Stimulated activated CD8-positive, alpha-beta memory T cell treated with anti-CD3 and anti-CD28 coated beads, Interleukin-7, amount 100 ng/mL, for 4 hours (primary cell): ENCODE data around the gene LPP.

Experiments used
- DNase-seq, 2 donors: peaks; one replicate each; pipeline ENCODE4 v3.0.0-alpha.2; 2020; ENCODE audit warnings: low read depth in 2 of 2

The LPP gene

DNA sequence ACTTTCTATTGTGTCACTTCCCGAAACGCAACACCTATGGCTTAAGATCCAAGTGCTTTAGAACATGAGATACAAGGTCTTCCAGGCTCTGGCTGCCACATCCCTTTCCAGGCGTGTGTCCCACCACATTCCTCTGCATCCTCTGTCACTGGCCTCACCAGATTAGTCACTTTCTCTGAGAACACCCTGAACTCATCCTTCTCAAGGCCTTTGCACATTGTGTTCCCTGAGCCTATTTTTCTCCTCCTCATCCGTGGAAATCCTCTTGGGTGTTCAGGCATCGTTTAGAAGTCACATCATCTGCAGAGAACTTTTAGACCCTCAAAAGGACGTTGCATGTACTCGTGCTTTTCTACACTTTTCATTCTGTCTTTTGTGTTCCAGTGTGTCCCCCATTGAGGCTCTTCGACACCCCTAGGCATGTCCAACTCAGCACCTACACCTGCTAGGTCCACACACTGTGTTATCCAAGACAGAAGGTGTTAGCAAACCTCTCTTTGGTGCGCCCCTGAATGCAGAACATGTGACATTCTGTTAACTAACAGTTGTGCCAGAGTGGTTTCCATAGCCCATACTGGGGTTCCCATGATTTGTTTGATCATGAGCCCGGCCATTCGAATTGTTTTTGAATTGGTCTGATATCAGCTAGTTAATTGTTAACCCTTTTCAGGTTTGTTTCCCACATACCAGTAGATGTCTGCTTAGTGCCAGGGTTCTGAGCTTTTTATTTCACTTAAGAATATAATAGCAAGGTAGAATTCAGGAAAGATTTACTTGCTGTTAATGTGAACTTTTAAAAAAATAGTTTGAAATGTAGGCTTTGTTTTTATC is 67.2 kb downstream of the LPP start:
- DNase-seq: no peak

DNA sequence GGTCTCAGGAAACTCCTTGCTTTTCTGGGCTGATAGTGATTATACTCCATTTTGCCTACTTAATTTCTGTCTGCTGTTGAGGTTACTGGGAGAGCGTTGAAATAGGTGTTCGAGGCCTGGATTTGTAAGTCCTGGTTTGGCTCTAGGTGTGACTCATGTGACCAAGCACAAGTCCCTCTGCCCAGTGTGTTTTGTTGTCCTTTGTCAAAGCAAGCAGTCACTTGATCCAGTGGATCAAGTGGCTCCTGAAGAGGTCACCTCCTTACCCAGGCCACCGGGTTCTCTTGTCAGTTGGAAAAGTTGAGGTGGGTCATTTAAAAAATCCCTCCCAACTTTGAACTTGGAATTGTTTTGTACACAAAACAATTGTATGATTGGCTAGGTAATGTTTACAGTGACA is 70.0 kb downstream of the LPP start:
- no peak for DNase-seq

DNA sequence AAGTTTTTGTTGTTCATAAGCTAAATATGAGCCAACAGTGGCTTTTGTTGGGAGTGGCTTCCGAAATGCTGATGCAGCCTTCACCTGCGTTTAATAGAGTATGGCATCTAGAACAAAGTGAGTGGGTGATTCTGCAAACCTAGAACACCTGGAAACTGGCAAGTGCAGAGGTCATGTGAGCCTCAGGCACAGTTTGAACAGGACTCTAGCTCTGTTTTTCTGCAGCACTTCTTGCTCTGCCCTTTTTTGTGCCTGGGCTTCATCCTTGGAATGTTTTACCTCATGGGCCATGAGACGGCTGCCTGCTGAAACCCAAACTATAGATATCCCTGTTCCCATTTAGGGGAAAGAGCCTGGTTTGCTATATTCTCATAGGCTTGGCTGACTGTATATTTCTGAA is 73.5 kb downstream of the LPP start:
- no peak for DNase-seq

- DNase-seq: no peak
Measured at GRCh38 chr3:188229177-188229576, 75.2 kb downstream of the LPP start.

GRCh38 chr3:188229726-188230125 is 75.8 kb downstream of the LPP start:
- DNase-seq: no peak

- DNase-seq: no peak
Measured at GRCh38 chr3:188230962-188231361, 77.0 kb downstream of the LPP start.

GRCh38 chr3:188231456-188231855 is 77.5 kb downstream of the LPP start:
- DNase-seq: no peak

DNA sequence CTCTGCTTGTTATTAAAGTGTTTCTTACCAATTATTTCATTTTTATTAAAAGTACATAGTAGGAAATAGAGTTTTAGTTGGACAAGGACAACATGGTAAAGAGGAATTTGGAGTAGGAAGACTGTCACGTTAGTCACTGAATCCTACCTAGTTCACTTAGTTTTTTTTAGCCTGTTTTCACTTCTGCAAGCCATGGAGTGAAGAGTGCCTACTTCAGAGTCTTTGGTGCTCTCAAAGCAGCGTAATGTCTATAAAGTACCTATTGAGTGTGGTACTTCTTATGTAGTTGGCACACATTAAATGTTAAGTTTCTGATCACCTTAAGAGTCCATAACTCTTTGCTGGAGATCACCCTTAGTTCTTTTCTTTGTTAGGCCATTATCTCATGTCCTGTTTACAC is 78.7 kb downstream of the LPP start:
- no peak for DNase-seq

DNA sequence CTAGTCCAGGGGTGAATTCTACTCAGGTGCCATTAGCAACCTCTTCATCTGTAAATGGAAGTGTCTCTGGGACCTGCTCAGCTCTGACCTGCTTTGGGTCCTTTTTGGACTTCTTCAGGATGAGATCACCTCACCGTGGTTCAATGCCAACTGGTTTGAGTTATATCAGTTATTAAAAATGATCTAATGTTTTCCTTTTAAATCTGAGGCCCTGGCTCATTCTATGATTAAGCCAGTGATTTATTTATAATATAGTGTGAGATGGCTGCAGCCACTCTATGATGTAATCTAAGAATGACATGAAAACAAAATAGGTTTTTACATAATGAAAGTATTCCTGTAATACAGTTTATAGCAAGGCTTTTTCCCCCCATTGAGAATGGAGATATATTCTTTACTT is 79.4 kb downstream of the LPP start:
- no peak for DNase-seq

DNA sequence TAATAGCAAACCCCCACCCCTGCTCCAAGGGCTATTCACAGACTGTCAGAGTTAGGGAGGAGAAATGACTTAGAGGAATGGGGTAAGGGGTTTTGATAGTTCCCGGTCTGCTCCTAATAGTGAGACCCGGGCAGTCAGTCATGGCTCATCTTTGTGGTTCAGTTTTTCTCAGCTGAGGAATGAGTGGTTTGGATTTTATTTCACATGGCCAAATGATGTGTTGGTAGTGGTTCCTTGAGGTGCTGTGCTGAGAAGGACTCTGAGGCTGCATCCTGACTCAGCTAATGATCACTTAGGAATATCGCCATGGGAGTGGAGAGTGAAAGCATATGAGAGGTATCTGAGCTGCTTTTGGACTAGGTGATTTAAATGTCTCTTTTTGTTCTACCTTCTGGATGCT is 80.2 kb downstream of the LPP start:
- DNase-seq: no peak

DNA sequence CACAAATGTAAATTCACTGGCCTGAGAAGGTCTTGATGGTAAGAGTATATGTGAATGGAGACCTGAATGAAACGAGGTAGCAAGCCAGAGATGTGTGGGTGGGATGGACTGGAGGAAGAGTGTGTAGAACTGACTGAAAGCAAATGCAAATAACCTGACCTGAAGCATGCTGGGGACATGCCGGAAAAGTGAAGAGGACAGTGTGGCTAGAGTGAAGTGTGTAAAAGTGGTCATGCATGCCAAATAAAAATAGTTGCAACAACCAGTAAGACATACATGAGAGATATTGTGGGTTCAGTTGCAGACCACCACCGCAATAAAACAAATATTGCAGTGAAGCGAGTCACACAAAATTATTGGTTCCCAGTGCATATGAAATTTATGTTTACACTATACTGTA is 82.3 kb downstream of the LPP start:
- DNase-seq: no peak

DNA sequence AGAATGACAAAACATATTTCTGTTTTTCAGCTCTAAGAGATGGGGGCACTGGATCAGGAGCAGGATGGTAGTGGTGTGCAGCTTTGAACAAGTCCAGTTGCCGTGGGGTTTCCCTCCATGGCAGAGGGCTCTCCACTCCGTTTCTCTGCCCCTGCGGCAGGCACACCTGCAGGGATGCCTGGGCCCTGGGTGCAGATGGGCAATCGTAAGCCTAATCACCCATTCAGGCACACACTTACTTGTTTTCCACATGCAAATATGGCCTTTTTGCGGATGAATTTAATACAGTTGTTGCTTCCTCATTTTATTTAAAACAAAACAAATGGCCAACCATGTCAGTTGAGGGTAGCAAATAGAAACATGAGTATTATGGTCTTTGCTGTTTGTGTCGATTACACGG is 85.1 kb downstream of the LPP start:
- DNase-seq: no peak

DNA sequence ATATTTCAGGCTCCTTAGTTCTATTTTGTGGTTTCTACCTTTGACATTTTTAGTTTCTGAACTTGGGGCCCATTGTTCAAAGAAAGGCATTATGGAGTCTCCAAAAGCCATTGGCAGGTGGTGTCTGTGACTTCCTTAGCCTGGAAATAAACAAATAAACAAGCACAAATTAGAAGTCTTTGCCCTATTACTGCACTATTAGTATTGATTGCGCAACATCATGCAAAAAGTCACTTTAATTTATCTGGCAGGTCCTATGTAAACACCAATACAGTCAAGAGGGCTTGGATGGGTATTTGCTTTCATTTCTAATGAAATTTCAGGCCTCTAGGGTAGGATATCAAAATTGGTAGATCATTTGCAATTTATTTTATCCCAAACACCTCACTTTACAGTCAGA is 85.6 kb downstream of the LPP start:
- no peak for DNase-seq

GRCh38 chr3:188240189-188240981 is 86.4 kb downstream of the LPP start:
- no peak for DNase-seq

DNA sequence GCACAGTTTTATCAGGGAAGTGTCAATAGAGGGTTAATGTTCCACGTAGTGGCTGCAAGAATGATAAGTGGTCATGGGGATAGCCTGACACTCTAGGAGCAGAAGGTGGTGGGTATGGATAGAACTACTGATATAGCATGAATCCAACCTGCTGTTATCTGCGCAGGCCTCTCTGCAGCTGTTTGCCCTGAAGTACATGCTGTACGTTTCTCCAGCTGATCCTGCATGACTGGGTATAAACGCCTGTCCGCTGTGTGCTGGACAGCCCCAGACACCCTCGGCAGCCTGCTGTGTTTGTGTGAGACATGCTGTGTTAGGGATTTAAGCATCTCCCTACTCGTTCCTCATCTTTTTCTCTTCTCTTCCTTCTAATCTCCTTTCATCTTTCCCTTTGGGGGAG is 87.1 kb downstream of the LPP start:
- no peak for DNase-seq

DNA sequence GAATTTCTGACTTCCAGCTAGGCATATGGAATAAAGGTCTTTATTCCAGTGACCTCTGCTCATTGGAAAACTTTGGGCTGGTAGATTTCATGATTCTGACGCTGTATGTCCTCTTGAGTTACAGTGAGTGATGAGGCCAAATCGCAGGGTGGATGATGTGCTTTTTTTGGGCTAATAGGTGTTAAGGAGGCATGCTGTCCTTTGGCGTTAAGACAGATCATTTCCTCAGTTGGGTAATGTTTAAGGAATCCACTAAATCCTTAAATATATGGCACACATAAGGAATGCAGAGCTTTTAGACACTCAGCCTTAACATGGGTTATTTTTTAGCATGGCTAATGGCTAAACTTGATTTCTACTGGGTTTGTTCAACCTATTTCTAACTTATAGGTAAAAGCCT is 87.9 kb downstream of the LPP start:
- no peak for DNase-seq

DNA sequence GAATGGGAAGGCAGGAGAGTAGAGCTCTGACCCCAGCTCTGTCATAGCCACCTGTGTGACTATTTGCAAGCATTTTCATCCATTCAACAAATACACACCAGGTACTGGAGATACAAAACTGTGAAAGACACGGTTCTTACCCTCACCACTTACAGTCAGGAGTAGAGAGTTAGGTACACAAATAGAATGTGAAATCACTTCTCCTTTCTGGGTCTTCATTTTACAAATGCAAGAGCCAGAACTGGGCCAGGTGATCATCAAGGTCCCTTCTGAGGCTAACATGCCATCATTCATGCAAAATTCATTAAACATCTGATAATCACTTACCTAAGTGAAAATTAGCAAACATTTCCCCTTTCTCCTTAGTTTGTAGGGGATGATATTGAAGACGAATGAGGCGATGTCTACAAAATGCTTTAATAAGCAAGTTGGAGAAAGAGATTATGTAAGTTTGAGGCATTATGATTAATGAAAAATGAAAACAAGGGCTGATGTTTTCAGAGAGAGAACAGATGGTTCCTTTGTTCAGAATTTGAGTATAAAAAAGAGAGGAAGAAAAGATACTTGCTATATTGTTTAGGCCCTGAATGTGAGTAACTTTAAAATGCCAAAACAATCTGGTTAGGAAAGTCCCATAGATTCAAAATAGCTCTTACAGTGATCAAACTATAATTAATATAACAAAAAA is 88.6 kb downstream of the LPP start:
- DNase-seq: no peak

GRCh38 chr3:188243124-188243795 is 89.3 kb downstream of the LPP start:
- no peak for DNase-seq

- DNase-seq: no peak
Measured at GRCh38 chr3:188244395-188244861, 90.5 kb downstream of the LPP start.

GRCh38 chr3:188246905-188247304 is 92.9 kb downstream of the LPP start:
- DNase-seq: no peak

- DNase-seq: no peak
Measured at GRCh38 chr3:188248036-188248561, 94.1 kb downstream of the LPP start.
